KMS-11 (cell line): ENCODE data around the gene RFPL2.

ENCODE experiments used
- H2AFZ ChIP-seq: fragments of 200-600 bp; sonication (generic); 2 replicates; pipeline ENCODE4 v1.6.1; 2016; ENCODE audit warnings: antibody characterized with exemption, mixed run types, low read depth
- H3K27ac ChIP-seq: fragments of 200-600 bp; sonication (generic); 2 replicates; pipeline ENCODE4 v1.6.1; 2016; ENCODE audit warnings: mild to moderate bottlenecking, mixed run types
- H3K27me3 ChIP-seq: fragments of 200-600 bp; sonication (generic); 2 replicates; pipeline ENCODE4 v1.6.1; 2017; ENCODE audit warnings: mild to moderate bottlenecking, low read depth, mixed run types, moderate library complexity; ENCODE audit not compliant: insufficient read depth
- H3K36me3 ChIP-seq: fragments of 200-600 bp; sonication (generic); 2 replicates; pipeline ENCODE4 v1.6.1; 2017; ENCODE audit warnings: mild to moderate bottlenecking, mixed run types; ENCODE audit not compliant: insufficient read depth
- H3K4me1 ChIP-seq: fragments of 200-600 bp; sonication (generic); 2 replicates; pipeline ENCODE4 v1.6.1; 2016; ENCODE audit warnings: mild to moderate bottlenecking, low read depth, mixed run types; ENCODE audit not compliant: poor library complexity, severe bottlenecking
- H3K4me2 ChIP-seq: fragments of 200-600 bp; sonication (generic); 2 replicates; pipeline ENCODE4 v1.7.0; 2016; ENCODE audit warnings: mild to moderate bottlenecking, mixed run types
- H3K4me3 ChIP-seq: fragments of 200-600 bp; sonication (generic); IDR thresholded peaks from 2 replicates; pipeline ENCODE4 v1.6.1; 2017; ENCODE audit warnings: low read depth, low read length, mixed read lengths; ENCODE audit not compliant: insufficient read depth
- H3K79me2 ChIP-seq: fragments of 200-600 bp; sonication (generic); 2 replicates; pipeline ENCODE4 v1.6.1; 2016; ENCODE audit warnings: low read depth, mixed run types; ENCODE audit not compliant: insufficient read depth
- H3K9ac ChIP-seq: fragments of 200-600 bp; sonication (generic); 2 replicates; pipeline ENCODE4 v1.6.1; 2016; ENCODE audit warnings: mild to moderate bottlenecking, mixed run types
- H4K20me1 ChIP-seq: fragments of 200-600 bp; sonication (generic); 2 replicates; pipeline ENCODE4 v1.6.1; 2016; ENCODE audit warnings: mild to moderate bottlenecking, mixed run types; ENCODE audit not compliant: insufficient read depth
- TF ChIP-seq, protein P1 (sequence below): fragments of 200-600 bp; sonication (generic); conservative IDR thresholded peaks from 2 replicates; pipeline ENCODE4 v1.6.1; 2017; ENCODE audit warnings: low read depth, mild to moderate bottlenecking, antibody characterized with exemption, low read length, moderate library complexity, mixed read lengths

RFPL2 gene

DNA sequence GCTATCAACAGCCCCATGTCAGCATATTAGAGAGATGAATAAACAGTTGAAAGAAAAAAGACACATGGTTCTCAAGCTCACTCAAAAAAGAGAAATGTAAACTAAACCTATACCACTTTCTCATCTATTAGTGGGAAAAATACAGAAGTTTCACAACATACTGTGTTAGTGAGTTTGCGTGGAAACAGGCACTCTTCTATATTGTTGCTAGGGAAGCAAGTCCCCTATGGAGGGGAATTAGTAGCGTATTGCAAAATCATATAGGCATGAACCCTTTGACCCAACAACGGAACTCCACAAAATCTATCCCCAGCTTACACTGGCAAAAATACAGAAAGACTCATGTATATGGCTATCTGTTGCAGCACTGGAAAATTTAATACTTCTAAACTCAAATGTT, 14.2 kb upstream of the RFPL2 start:
- no peaks in the 10 kb centered on the region for H3K36me3 ChIP-seq
- H4K20me1 ChIP-seq: no peaks in the 10 kb centered on the region
- no peak overlapping the region for H3K4me2 ChIP-seq
- H3K27ac ChIP-seq: no peak overlapping the region
- no peak overlapping the region for H2AFZ ChIP-seq
- no peak overlapping the region for H3K9ac ChIP-seq
- H3K4me3 ChIP-seq: no peak overlapping the region
- H3K79me2 ChIP-seq: no peaks in the 10 kb centered on the region
- no peaks in the 10 kb centered on the region for H3K4me1 ChIP-seq
- TF ChIP-seq, protein P1, sequence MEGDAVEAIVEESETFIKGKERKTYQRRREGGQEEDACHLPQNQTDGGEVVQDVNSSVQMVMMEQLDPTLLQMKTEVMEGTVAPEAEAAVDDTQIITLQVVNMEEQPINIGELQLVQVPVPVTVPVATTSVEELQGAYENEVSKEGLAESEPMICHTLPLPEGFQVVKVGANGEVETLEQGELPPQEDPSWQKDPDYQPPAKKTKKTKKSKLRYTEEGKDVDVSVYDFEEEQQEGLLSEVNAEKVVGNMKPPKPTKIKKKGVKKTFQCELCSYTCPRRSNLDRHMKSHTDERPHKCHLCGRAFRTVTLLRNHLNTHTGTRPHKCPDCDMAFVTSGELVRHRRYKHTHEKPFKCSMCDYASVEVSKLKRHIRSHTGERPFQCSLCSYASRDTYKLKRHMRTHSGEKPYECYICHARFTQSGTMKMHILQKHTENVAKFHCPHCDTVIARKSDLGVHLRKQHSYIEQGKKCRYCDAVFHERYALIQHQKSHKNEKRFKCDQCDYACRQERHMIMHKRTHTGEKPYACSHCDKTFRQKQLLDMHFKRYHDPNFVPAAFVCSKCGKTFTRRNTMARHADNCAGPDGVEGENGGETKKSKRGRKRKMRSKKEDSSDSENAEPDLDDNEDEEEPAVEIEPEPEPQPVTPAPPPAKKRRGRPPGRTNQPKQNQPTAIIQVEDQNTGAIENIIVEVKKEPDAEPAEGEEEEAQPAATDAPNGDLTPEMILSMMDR: no peak
- H3K27me3 ChIP-seq: no peaks in the 10 kb centered on the region

DNA sequence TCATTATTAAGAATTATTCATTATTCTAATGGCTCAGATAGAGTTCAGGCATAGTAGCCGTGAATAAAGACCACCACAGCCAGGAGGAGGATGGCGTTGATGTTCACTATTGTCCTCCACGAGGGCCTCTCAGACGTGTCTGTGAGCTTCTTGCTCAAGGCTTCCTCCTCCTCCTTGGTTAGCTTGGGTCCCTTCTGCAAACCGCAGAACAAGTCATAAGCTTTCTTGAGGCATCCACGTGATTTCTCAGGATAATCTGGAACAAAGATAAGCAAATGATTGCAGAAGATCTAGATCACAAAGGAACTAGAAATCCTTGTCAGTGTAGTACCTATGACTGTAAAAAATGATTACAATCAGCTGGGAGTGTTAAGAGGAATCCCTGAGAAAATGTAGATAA, 13.6 kb upstream of the RFPL2 start:
- Histone ChIP-seq H2AFZ (no peak overlapping the region), H3K36me3 (no peaks in the 10 kb centered on the region), H4K20me1 (no peaks in the 10 kb centered on the region), H3K9ac (no peak overlapping the region), H3K4me2 (no peak overlapping the region), H3K27me3 (no peaks in the 10 kb centered on the region), H3K27ac (no peak overlapping the region), H3K79me2 (no peaks in the 10 kb centered on the region), H3K4me1 (no peaks in the 10 kb centered on the region), H3K4me3 (no peak overlapping the region)
- TF ChIP-seq, protein P1: no peak

DNA sequence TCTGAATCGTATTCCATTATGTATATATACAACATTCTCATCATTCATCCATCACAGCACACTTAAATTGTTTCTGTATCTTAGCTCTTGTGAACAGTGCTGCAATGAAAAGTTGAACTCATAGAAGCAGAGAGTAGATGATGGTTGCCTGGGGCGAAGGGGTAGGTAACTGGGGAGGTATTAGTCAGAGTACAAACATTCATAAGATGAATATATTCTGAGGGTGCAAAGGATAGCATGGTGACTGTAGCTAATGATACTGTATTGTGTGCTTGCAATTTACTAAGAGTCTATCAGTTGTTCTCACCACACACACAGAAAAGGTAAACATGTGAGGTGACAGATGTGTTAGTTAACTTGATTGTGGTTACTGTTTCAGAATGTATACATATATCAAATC, 12.6 kb upstream of the RFPL2 start:
- no peak overlapping the region for H3K4me3 ChIP-seq
- no peaks in the 10 kb centered on the region for H3K27me3 ChIP-seq
- H3K4me2 ChIP-seq: no peak overlapping the region
- TF ChIP-seq, protein P1: no peak
- no peak overlapping the region for H2AFZ ChIP-seq
- H3K79me2 ChIP-seq: no peaks in the 10 kb centered on the region
- H3K27ac ChIP-seq: no peak overlapping the region
- H3K36me3 ChIP-seq: no peaks in the 10 kb centered on the region
- no peaks in the 10 kb centered on the region for H3K4me1 ChIP-seq
- H4K20me1 ChIP-seq: no peaks in the 10 kb centered on the region
- H3K9ac ChIP-seq: no peak overlapping the region

- H3K4me1 ChIP-seq: no peaks in the 10 kb centered on the region
Measured at GRCh38 chr22:32216911-32217310, 12.0 kb upstream of the RFPL2 start.

More at GRCh38 chr22:32216911-32217310, 12.0 kb upstream of the RFPL2 start:
- Histone ChIP-seq H3K36me3 (no peaks in the 10 kb centered on the region), H3K4me3 (no peak overlapping the region), H3K27ac (no peak overlapping the region), H4K20me1 (no peaks in the 10 kb centered on the region), H2AFZ (no peak overlapping the region), H3K27me3 (no peaks in the 10 kb centered on the region), H3K4me2 (no peak overlapping the region), H3K79me2 (no peaks in the 10 kb centered on the region), H3K9ac (no peak overlapping the region)
- TF ChIP-seq, protein P1: no peak
